ENCODE measurements around the gene GET4.

GRCh38 chr7:845091-845490 lies 31.3 kb upstream of the GET4 start:
- TF ChIP-seq POLR2A (IDR thresholded peaks at IDR 0.05) = no peak
- TF ChIP-seq, protein P1, sequence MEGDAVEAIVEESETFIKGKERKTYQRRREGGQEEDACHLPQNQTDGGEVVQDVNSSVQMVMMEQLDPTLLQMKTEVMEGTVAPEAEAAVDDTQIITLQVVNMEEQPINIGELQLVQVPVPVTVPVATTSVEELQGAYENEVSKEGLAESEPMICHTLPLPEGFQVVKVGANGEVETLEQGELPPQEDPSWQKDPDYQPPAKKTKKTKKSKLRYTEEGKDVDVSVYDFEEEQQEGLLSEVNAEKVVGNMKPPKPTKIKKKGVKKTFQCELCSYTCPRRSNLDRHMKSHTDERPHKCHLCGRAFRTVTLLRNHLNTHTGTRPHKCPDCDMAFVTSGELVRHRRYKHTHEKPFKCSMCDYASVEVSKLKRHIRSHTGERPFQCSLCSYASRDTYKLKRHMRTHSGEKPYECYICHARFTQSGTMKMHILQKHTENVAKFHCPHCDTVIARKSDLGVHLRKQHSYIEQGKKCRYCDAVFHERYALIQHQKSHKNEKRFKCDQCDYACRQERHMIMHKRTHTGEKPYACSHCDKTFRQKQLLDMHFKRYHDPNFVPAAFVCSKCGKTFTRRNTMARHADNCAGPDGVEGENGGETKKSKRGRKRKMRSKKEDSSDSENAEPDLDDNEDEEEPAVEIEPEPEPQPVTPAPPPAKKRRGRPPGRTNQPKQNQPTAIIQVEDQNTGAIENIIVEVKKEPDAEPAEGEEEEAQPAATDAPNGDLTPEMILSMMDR (IDR thresholded peaks at IDR 0.05) = no peak

Data from right lobe of liver (tissue), 4 donors.